Measurements from ENCODE around the gene IFT88. TPM values are rescaled to one million over a fixed set of nuclear protein-coding genes. Genes with fewer than 3 reads are reported as not detected.

Gene IFT88
- total RNA-seq, 2 donors from 2014 or later = 8.4 to 8.8 TPM

GRCh38 chr13:20721058-20721453 lies 154.1 kb downstream of the IFT88 start:
- ATAC-seq = no peak
- no peak for DNase-seq
- intact Hi-C loops (cut with DNase I) = no loop called here

GRCh38 chr13:20721454-20722357 lies 154.7 kb downstream of the IFT88 start:
- DNase-seq (peak; percentile 80), ATAC-seq (peak; percentile 72 to 81)
- intact Hi-C loops (cut with DNase I) = no loop called here

GRCh38 chr13:20727856-20728255 lies 160.9 kb downstream of the IFT88 start:
- DNase-seq = no peak
- no peak for ATAC-seq
- intact Hi-C loops (cut with DNase I) = no loop called here

DNA sequence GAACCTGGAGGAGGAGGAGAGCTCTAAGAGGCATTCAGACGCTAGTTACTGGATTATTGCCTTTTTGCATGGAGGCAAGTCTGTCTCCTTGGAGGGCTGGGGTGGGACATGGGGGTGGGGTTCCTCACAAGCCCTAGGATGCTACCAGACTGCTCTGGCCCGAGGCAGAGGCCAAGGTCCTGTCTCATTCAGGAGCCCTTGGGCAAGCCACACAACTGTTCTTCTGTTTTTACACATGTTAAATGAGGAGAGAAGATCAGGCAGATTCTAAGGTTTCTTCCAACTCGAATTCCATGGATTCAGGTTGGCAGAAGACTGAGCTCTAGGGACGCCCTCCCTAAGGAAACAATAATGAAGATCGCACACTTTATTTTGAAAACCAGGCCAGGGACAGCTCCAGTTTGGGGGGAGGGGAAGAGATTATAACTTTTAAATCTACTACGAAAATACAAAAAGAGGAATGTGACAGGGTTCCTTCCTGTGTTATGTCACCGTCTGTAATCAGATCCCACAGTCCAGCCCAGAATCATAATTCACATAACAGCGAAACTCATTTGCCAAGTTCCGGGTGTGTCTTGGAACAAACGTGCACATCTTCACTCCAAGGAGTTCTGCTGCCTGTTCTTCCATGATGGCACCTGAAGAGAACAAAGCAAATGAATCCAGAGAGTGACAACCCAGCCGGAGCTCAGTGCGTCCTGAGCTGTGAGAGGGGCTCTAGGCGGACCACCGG lies 161.8 kb downstream of the IFT88 start:
- ATAC-seq = no peak
- intact Hi-C loops (cut with DNase I) = no loop called here
- no peak for DNase-seq

- DNase-seq = no peak
- intact Hi-C loops (cut with DNase I) = no loop called here
These were observed 163.0 kb downstream of the IFT88 start for GRCh38 chr13:20729633-20730585.

DNA sequence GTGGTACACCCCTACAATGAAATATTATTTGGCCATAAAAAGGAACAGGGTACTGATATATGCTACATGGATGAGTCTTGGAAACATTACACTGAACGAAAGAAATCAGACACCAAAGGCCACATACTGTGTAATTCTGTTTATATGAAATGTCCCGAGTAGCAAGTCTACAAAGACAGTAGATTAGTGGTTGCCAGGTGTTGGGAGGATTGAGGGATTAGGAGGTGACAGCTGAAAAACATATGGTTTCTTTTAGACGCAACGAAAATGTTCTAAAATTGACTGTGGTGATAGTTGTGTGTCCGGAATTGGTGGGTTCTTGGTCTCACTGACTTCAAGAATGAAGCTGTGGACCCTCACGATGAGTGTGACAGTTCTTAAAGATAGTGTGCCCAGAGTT lies 171.7 kb downstream of the IFT88 start:
- intact Hi-C loops (cut with DNase I) = no loop called here
- ATAC-seq (no peak), DNase-seq (no peak)

More at GRCh38 chr13:20729633-20730585, 163.0 kb downstream of the IFT88 start:
- ATAC-seq = no peak

- ATAC-seq = no peak
- intact Hi-C loops (cut with DNase I) = no loop called here
- DNase-seq = no peak
These were observed 173.1 kb downstream of the IFT88 start for GRCh38 chr13:20740021-20740420.

Other genes with a start within 250 kb of the IFT88 start
- gene CRYL1, start 41.3 kb upstream of the IFT88 start, total RNA-seq = 10 to 100 TPM; 24.9 to 31.0 TPM
- gene IL17D, start 136.5 kb downstream of the IFT88 start, total RNA-seq = 1 to 10 TPM; 1.8 to 3.2 TPM
- 10 to 100 TPM in 1 of 2 donors, 1 to 10 TPM in 1; 9.4 to 13.1 TPM for gene EEF1AKMT1, start 206.8 kb downstream of the IFT88 start, total RNA-seq

Data from left cardiac atrium (tissue), 4 donors.